ENCODE data around the gene AKR1D1.
"Not testable (repeated sequence)": the region's sequence is repeated elsewhere in the genome, so short reads cannot be mapped to it uniquely, and the experiment has no call there.

Gene AKR1D1

DNA sequence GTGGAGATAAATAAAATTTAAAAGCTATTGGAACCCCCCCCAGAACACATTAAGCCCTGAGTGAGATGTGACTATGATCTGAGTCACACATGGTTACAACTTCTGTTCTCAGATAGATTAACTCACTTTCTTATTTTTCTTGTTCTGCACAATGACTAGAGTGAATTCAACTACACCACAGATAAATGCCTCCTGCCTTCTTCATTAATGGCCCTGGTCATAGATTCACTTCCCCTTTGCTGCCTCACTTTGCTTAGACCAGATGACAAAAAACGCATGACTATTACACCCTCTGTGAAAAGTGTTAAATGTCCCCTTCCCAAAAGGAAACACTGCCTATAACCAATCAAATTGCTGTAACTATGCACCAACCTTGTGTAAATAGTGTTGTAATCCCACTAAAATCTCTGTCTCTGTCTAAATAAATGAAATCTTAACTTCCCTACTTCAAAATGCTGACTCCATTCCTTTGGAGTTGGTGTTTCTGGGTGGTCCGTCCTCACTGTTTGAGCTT is 49.4 kb downstream of the AKR1D1 start:
- peak in 1 of 2 donors; percentile 18 for DNase-seq

DNA sequence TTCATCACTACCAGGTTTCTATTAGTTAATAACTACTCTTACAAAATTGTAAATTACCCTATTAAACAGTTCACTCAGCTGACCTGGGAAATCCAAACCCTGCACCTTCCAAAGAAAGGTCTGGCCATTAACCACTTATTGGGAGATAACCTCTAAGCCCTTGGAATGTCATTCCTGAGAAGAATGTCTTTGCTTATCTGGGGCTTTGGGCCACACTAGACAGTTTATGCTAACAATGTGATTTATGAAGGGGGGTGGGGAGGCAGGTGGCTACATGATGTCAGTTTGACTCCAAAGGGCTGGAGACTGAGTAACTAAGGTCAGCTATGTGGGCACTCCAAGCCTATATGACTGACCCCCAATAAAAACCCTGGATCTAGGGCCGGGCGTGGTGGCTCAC is 50.7 kb downstream of the AKR1D1 start:
- no peak for DNase-seq

DNA sequence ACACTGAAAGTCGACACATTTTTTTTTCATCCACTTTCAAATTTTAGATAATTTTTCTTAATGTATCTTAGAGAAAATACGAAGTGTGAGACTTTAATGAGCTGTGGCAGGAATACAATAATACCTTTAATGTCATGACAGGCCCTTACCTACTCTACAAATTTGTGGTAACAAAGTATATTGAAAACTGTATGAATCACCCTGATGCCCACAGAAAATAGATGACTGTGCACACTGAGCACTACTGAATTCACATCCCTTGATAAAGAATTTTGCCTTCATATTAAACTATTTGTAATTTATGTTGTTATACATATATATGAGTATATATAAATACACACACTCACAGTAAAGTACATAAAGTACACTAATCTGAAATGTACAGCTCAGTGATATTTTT is 51.7 kb downstream of the AKR1D1 start:
- no peak for DNase-seq

DNA sequence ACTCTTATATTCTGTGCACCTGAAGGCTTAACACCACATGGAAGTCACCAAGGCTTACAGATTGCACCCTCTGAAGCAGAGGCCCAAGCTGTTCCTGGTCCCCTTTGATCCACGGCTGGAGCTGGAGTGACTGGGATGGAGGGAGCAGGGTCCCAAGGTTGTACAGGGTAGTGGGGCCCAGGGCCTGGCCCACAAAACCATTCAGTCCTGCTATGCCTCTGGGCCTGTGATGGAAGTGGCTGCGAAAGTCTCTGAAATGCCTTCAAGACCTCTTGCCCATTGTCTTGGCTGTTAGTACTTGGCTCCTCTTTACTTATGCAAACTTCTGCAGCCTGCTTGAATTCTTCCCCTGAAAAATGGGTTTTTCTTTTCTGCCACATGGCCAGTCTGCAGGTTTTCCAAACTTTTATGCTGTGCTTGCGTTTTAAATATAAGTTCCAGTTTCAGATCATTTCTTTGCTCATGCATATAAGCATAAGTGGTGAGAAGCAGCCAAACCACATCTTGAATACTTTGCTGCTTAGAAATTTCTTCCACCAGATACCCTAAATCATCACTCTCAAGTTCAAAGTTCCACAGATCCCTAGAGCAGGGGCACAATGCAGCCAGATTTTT is 53.4 kb downstream of the AKR1D1 start:
- no peak for DNase-seq

DNA sequence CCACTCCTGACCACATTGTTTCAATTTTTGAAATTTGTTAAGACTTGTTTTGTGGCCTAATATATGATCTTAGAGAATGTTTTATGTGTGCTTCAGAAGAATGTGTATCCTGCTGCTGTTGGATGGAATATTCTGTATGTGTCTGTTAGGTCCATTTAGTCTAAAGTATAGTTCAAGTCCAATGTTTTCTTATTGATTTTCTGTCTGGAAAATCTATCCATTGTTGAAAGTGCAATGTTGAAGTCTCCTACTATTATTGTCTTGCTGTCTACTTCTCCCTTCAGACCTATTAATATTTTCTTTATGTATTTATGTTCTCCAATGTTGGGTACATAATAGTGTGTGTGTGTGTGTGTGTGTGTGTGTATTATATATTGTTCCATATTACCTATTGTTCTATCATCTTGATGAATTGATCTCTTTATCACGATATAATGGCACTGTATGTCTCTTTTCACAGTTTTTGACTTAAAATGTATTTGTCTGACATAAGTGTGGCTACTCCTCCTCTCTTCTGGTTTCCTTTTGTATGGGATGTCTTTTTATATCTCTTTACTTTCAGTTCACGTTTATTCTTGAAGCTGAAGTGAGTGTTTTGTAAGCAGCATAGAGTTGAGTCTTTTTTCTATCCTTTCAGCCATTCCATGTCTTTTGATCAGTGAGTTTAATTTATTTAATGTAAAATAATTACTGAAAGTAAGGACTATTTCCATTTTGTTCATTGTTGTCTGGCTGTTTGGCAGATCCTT is 61.3 kb downstream of the AKR1D1 start:
- no peak for DNase-seq

DNA sequence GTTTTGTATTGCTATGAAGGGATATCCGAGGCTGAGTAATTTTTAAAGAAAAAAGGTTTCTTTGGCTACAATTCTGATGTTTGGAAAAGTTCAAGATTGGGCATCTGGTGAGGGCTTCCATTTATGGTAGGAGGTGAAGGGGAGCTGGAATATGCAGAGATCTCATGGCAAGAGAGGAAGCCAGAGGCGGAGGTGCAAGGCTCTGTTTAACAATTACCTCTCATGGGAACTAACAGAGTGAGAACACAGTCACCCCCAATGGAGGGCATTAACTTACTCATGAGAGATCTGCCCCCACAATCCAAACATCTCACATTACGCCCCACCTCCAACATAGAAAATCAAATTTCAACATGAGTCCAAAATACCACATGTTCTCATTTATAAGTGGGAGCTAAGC is 62.0 kb downstream of the AKR1D1 start:
- DNase-seq: no peak

- DNase-seq: no peak
Observed at GRCh38 chr7:138142583-138143201, 66.4 kb downstream of the AKR1D1 start.

DNA sequence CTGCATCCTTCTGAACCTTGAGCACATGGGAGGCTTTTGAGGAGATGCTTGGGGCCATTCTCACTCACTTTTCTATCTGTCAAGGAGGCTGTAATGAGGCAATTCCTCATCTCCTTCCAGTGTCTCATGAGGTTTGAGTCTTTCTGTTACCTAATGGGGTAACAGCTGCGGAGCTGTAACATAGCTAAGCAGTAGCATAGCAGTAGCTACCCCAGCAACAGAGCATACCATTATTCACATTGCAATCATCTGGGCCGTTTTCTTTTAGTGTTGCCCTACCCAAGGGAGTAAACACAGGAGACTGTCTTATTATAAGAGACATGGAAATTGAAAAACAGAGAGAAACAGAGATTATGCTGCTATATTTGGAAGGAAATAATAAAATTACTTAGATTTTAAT is 68.7 kb downstream of the AKR1D1 start:
- no peak for DNase-seq

- DNase-seq: not testable (repeated sequence)
Observed at GRCh38 chr7:138146221-138146620, 70.0 kb downstream of the AKR1D1 start.

- not testable (repeated sequence) for DNase-seq
Observed at GRCh38 chr7:138146757-138147734, 70.8 kb downstream of the AKR1D1 start.

GRCh38 chr7:138151731-138152577 is 75.7 kb downstream of the AKR1D1 start:
- no peak for DNase-seq

GRCh38 chr7:138154661-138155060 is 78.4 kb downstream of the AKR1D1 start:
- no peak for DNase-seq

GRCh38 chr7:138157702-138158101 is 81.4 kb downstream of the AKR1D1 start:
- DNase-seq: no peak

- no peak for DNase-seq
Observed at GRCh38 chr7:138158739-138159528, 82.7 kb downstream of the AKR1D1 start.

- DNase-seq: peak; percentile 84 to 85
Observed at GRCh38 chr7:138161600-138162081, 85.4 kb downstream of the AKR1D1 start.

DNA sequence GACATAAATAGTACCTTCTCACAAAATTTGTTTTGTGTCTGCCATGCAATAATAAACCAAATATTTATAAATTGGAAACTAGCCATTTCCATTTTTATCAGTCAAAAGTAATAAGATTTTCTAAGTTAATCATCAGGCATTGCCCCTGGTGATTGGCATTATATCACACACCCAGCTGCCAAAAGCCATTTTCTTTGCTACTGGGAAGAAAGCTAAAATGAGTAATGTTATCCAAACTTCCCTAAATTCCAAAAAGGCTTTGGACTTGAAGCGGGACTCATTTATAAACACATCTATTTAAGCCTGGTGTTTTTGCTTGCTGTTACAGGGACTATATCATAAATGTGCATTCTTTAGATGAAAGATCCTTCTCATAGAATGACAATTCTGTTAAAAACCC is 86.0 kb downstream of the AKR1D1 start:
- DNase-seq: no peak

GRCh38 chr7:138163800-138164199 is 87.5 kb downstream of the AKR1D1 start:
- DNase-seq: no peak

GRCh38 chr7:138164804-138165203 is 88.5 kb downstream of the AKR1D1 start:
- DNase-seq: no peak

GRCh38 chr7:138166681-138167080 is 90.4 kb downstream of the AKR1D1 start:
- DNase-seq: no peak

- DNase-seq: no peak
Observed at GRCh38 chr7:138167222-138167621, 91.0 kb downstream of the AKR1D1 start.

- no peak for DNase-seq
Observed at GRCh38 chr7:138167869-138168296, 91.6 kb downstream of the AKR1D1 start.
